GM12801 (cell line): Measurements from ENCODE around the gene TUBB4A.

Source experiments
- TF ChIP-seq, protein P1 (sequence below): IDR thresholded peaks from one replicate; pipeline ENCODE4 v1.5.1; 2011; ENCODE audit warnings: control low read depth; ENCODE audit not compliant: insufficient read length; ENCODE audit errors: extremely low read depth

TUBB4A gene

DNA sequence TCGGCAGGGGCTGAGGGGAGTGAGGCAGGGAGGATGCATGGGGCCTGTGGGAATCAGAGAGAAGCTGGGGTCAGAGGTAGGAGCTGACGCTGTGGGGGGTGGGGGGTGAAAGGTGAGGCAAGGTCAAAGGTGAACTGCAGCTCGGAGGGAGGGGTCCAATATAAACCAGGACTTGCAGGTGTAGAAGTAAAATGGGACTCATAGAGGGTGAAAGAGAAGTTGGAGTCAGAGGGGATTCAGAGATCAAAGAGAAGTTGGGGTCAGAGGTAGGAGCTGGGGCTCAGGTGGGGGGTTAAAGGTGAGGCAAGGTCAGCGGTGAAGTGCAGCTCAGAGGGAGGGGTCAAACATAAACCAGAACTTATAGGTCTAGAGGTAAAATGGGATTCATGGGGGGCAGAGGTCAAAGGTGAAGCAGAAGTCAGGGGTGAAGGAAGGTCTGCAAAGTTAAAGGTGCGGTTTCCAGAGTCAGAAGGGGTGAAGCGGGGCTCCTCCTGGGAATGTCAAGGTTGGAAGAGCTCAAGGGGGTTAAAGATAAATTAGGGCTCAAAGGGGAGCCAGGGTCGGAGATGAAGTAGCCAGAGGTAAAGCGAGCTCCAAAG is 7.6 kb downstream of the TUBB4A start:
- TF ChIP-seq, protein P1, sequence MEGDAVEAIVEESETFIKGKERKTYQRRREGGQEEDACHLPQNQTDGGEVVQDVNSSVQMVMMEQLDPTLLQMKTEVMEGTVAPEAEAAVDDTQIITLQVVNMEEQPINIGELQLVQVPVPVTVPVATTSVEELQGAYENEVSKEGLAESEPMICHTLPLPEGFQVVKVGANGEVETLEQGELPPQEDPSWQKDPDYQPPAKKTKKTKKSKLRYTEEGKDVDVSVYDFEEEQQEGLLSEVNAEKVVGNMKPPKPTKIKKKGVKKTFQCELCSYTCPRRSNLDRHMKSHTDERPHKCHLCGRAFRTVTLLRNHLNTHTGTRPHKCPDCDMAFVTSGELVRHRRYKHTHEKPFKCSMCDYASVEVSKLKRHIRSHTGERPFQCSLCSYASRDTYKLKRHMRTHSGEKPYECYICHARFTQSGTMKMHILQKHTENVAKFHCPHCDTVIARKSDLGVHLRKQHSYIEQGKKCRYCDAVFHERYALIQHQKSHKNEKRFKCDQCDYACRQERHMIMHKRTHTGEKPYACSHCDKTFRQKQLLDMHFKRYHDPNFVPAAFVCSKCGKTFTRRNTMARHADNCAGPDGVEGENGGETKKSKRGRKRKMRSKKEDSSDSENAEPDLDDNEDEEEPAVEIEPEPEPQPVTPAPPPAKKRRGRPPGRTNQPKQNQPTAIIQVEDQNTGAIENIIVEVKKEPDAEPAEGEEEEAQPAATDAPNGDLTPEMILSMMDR = no peak

DNA sequence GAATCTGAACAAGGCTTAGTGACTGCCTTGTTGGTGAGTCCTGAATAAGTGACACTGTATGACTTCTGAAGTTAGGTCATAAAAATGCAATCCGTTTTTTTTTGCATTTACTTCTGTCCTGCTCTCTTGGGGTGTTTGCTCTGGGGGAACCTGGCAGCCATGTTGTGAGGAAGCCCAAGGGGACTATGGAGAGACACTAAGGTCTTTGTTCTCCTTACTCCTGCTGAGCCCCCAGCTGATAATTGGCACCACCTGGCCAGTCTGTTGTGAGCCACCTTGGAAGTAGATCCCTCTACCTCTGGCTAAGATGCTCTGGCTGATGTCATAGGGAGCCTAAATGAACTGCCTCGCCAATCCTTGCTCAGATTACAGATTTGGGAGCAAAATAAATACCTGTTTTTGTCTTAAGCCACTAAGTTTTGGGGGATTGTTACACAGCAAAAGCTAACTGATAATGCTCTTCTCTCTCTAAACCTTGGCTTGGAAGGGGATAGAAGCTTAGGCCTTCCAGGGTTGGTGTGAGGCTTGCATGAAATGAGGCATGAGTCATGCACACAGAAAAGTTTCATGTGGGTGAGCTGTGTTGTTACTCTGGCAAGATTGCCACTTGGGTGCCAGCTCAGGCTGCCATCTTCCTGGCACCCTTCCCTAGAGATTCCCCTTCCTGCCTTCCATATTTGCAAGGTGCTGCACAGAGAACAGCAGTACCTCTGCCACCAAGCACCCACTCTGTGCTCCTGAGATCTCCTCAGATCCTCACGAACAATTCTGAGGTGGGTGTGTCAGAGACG is 10.1 kb downstream of the TUBB4A start:
- TF ChIP-seq, protein P1 = no peak

DNA sequence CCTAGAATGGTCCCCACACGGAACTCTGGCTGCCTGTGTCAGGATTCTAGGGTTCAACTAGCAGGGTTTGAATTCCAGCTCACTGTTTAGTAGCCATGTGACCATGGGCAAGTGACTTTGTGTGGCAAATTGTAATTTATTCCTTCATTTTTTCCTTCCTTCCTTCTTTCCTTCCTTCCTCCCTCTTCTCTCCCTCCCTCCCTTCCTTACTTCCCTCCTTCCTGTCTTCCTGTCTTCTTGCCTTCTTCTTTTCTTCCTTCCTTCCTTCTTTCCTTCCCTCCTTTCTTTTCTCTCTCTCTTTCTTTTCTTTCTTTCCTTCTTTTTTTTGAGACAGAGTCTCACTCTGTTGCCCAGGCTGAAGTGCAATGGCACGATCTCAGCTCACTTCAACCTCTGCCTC is 12.0 kb downstream of the TUBB4A start:
- TF ChIP-seq, protein P1 = no peak

DNA sequence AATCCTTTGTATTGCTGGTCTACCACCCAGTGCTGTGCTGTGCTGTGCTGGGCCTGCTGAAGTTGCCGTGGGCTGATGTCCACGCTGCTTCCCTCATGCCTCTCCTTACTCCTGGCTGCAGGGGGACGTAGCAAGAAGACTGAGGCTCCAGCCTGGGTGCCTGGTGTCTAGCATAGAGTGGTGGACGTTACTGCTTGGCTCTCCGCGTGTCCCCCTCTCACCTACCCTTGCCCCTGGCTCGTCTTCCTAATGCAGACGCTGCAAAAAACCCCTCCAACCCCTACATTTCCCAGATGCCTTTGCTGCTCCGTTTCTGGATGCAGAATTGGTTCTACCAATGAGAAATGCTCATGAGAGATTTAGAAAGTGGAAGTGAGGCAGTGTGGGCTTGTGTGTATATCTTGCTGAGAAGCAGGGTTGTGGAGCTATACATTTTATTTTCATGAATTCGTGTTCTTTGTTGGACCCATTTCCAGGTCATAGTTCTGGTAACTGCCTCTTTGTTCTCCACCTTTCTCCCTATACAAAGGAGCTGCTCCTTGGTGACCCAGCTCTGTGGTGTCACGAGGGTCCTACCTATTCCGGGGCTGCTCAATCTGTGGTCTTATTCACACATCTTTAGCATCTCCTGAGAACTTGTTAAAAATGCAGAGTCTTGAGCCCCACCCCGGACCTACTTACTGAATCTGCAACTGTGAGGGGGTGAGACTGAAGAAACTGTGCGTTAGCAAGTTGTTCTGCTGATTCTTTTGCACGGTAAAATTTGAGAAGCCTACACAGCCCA is 12.6 kb downstream of the TUBB4A start:
- TF ChIP-seq, protein P1 = no peak

DNA sequence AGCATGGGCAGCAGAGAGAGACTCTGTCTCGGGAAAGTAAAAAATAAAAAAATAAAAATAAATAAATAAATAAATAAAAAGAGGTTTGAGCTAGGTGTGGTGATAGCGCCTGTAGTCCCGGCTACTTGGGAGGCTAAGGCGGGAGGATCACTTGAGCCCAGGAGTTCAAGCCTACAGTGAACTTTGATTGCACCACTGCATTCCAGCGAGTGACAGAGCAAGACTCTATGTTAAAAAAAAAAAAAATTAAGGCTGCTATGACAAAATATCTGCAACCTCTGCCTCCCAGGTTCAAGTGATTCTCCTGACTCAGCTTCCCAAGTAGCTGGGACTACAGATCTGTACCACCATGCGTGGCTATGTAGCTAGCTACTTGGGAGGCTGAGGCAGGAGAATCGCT is 17.3 kb downstream of the TUBB4A start:
- TF ChIP-seq, protein P1 = no peak

DNA sequence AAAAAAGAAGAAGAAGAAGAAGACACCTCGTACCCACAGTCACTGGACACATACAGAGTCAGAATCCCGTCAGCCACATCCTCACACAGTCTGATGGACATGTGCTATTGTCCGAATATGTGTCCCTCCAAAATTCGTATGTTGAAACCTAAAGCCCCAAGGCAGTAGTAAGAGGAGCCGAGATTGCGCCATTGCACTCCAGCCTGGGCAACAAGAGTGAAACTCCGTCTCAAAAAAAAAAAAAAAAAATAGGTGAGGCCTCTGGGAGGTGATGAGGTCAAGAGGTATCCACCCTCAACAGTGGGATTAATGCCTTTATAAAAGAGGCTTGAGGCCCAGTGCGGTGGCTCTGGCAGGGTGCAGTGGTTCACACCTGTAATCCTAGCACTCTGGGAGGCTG is 17.9 kb downstream of the TUBB4A start:
- TF ChIP-seq, protein P1 = no peak

DNA sequence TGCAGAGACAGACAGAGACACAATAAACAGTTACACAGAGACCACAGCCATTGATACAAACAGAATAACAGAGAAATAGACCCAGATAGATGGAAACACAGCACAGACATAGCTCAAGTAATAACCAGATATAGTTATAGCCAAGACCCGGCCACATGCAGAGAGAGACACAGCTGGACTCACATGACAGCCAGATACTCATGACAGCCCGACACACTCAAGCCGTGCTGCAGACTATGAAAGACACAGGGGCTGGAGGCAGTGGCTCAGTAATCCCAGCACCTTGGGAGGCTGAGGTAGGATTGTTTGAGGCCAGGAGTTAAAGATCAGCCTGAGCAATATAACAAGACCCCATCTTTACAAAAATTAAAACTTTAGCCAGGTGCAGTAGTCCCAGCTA is 18.9 kb downstream of the TUBB4A start:
- TF ChIP-seq, protein P1 = no peak
